Osteoblast (primary cell): ENCODE measurements around the gene NBAS. TPM values are rescaled to one million over a fixed set of nuclear protein-coding genes. Genes with fewer than 3 reads are reported as not detected.

Source experiments
- DNase-seq: peaks from one replicate; pipeline ENCODE4 v3.0.0; 2011; ENCODE audit warnings: low spot score, mixed read lengths; ENCODE audit not compliant: insufficient read length; ENCODE audit errors: missing footprints
- H2AFZ ChIP-seq: 2 replicates; pipeline ENCODE4 v1.6.0; 2011; ENCODE audit warnings: mild to moderate bottlenecking, low read length
- H3K27ac ChIP-seq: 2 replicates; pipeline ENCODE4 v1.5.1; 2011; ENCODE audit warnings: mild to moderate bottlenecking, low read depth, low read length, moderate library complexity
- H3K27me3 ChIP-seq: 2 replicates; pipeline ENCODE4 v1.6.0; 2012; ENCODE audit warnings: mild to moderate bottlenecking, control low read depth, inconsistent platforms, low read length, moderate library complexity; ENCODE audit not compliant: insufficient read depth
- H3K36me3 ChIP-seq: 2 replicates; pipeline ENCODE4 v1.5.1; 2011; ENCODE audit warnings: mild to moderate bottlenecking, low read length, control low read depth, moderate library complexity; ENCODE audit not compliant: insufficient read depth
- H3K4me1 ChIP-seq: 2 replicates; pipeline ENCODE4 v1.5.1; 2011; ENCODE audit warnings: mild to moderate bottlenecking, low read length, control low read depth, moderate library complexity; ENCODE audit not compliant: insufficient read depth
- H3K4me2 ChIP-seq: 2 replicates; pipeline ENCODE4 v1.6.0; 2011; ENCODE audit warnings: mild to moderate bottlenecking, low read length; ENCODE audit not compliant: insufficient read depth
- H3K4me3 ChIP-seq: fragments of 200-600 bp; sonication (generic); 3 replicates; pipeline ENCODE4 v1.5.1; 2012; ENCODE audit warnings: mild to moderate bottlenecking, low read length, inconsistent platforms; ENCODE audit not compliant: insufficient read depth
- H3K79me2 ChIP-seq: 2 replicates; pipeline ENCODE4 v1.6.0; 2012; ENCODE audit warnings: mild to moderate bottlenecking, low read length, control low read depth, inconsistent platforms; ENCODE audit not compliant: insufficient read depth
- H3K9me3 ChIP-seq: 2 replicates; pipeline ENCODE4 v1.5.1; 2011; ENCODE audit warnings: low read depth, low read length, control low read depth
- H4K20me1 ChIP-seq: 2 replicates; pipeline ENCODE4 v1.6.0; 2012; ENCODE audit warnings: mild to moderate bottlenecking, low read length, control low read depth; ENCODE audit not compliant: insufficient read depth
- total RNA-seq: library from RNA; depleted of rRNA; stranded (reverse); fragments of >200 nt; gene quantifications from 2 replicates; pipeline ENCODE4 v1.2.3, GENCODE V29; 2012
- TF ChIP-seq, protein P1 (sequence below): IDR thresholded peaks from 2 replicates; pipeline ENCODE4 v1.5.1; 2011; ENCODE audit warnings: mild to moderate bottlenecking, low read depth, low read length, moderate library complexity; ENCODE audit errors: extremely low read depth

Gene NBAS
- total RNA-seq, 1 donor = 98.1 TPM

- peaks cover 5% of the 10 kb centered on the region for H3K79me2 ChIP-seq
- H3K4me3 ChIP-seq = no peak overlapping the region
- H3K27me3 ChIP-seq = no peaks in the 10 kb centered on the region
- peaks cover 2% of the 10 kb centered on the region for H4K20me1 ChIP-seq
- H2AFZ ChIP-seq = no peak overlapping the region
- no peaks in the 10 kb centered on the region for H3K36me3 ChIP-seq
- H3K4me1 ChIP-seq = no peaks in the 10 kb centered on the region
- no peaks in the 10 kb centered on the region for H3K9me3 ChIP-seq
- TF ChIP-seq, protein P1, sequence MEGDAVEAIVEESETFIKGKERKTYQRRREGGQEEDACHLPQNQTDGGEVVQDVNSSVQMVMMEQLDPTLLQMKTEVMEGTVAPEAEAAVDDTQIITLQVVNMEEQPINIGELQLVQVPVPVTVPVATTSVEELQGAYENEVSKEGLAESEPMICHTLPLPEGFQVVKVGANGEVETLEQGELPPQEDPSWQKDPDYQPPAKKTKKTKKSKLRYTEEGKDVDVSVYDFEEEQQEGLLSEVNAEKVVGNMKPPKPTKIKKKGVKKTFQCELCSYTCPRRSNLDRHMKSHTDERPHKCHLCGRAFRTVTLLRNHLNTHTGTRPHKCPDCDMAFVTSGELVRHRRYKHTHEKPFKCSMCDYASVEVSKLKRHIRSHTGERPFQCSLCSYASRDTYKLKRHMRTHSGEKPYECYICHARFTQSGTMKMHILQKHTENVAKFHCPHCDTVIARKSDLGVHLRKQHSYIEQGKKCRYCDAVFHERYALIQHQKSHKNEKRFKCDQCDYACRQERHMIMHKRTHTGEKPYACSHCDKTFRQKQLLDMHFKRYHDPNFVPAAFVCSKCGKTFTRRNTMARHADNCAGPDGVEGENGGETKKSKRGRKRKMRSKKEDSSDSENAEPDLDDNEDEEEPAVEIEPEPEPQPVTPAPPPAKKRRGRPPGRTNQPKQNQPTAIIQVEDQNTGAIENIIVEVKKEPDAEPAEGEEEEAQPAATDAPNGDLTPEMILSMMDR = no peak
- H3K27ac ChIP-seq = no peak overlapping the region
- H3K4me2 ChIP-seq = no peak overlapping the region
- DNase-seq = no peak
Measured at GRCh38 chr2:15436195-15436594, 124.9 kb downstream of the NBAS start.

DNA sequence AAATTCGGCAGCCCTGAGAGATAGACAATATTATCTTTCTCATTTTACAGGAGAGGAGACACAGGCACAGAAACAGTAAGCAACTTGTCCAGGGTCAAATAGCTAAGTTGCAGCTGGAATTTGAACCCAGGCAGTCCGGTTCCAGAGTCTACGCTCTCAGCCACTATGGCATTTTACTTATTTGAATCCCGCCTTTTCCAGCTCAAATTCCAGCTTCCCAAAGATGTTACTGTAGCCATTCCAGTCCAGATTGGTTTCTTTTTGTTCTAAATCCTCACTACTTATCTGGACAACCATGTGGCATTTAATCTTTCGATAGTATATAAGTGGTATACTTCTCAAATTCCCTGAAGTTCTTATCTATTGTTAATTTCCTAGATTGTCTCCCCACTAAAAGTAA, 125.7 kb downstream of the NBAS start:
- Histone ChIP-seq H4K20me1 (peaks cover 2% of the 10 kb centered on the region), H2AFZ (no peak overlapping the region), H3K4me1 (no peaks in the 10 kb centered on the region), H3K36me3 (no peaks in the 10 kb centered on the region), H3K27me3 (no peaks in the 10 kb centered on the region), H3K79me2 (peaks cover 5% of the 10 kb centered on the region), H3K4me3 (no peak overlapping the region), H3K4me2 (no peak overlapping the region), H3K9me3 (no peaks in the 10 kb centered on the region), H3K27ac (no peak overlapping the region)
- TF ChIP-seq, protein P1 = no peak
- no peak for DNase-seq

DNA sequence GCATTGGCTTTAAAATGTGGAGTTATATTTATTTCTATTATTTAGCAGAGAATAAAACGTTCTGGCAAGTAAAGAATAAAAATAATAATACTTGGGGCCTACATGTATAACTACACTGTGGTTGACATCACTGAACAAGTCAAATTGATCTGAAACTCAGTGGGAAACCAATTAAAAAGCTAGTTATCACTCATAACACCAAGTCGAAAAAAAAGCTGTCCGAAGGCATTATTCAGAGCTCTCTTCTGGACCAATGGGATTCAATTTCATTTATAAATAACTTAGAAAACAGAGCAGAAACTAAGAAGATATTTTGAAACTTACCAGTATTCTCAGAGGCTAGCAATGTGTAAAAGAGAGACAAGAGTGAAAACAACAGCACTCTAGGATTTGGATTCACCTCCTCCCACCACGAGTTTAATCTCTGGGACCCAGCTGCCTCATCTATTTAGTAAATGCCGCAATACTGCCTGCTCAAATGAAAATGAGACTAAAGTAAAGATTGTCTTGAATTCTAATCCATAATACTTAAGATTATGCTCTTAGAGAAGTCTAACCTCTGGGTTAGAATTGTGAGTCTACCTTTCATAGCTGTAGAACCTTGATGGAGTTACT, 128.4 kb downstream of the NBAS start:
- Histone ChIP-seq H3K27me3 (no peaks in the 10 kb centered on the region), H3K9me3 (no peaks in the 10 kb centered on the region), H3K4me1 (no peaks in the 10 kb centered on the region), H2AFZ (no peak overlapping the region), H3K4me3 (no peak overlapping the region), H4K20me1 (no peaks in the 10 kb centered on the region), H3K4me2 (no peak overlapping the region), H3K79me2 (peaks cover 5% of the 10 kb centered on the region), H3K36me3 (no peaks in the 10 kb centered on the region), H3K27ac (no peak overlapping the region)
- no peak for DNase-seq
- TF ChIP-seq, protein P1 = no peak

DNA sequence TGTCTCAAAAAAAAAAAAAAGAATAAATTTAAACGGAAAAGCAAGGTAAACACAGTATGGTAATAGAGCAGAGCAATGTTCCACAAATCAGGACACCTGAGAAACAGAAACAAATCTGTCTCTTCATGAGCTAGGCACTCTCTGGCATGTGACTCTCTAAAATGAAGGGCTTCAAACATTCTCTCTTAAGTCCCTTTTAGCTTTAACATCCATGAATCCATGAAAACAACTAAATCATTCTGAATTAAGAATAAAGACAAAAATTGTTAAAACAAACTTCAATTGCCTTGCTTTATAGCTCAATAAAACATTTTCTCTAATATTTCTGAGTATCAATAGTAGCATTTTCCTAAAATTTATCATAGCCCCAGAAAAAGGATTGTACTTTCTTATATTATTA, 132.1 kb downstream of the NBAS start:
- DNase-seq = no peak
- no peaks in the 10 kb centered on the region for H3K27me3 ChIP-seq
- H3K27ac ChIP-seq = no peak overlapping the region
- H3K4me3 ChIP-seq = no peak overlapping the region
- no peak overlapping the region for H3K4me2 ChIP-seq
- H3K79me2 ChIP-seq = no peaks in the 10 kb centered on the region
- no peaks in the 10 kb centered on the region for H3K4me1 ChIP-seq
- peaks cover 3% of the 10 kb centered on the region for H4K20me1 ChIP-seq
- no peak overlapping the region for H2AFZ ChIP-seq
- H3K36me3 ChIP-seq = peaks cover 8% of the 10 kb centered on the region
- TF ChIP-seq, protein P1 = no peak
- H3K9me3 ChIP-seq = no peaks in the 10 kb centered on the region
